Nucleus accumbens (tissue), 56 donors: ENCODE data around the gene PLCH2.
"Not testable (repeated sequence)": the region's sequence is repeated elsewhere in the genome, so short reads cannot be mapped to it uniquely, and the experiment has no call there.

Experiments used
- DNase-seq, 56 donors: peaks; one replicate each; lab custom pipeline; 2025; lab: John Stamatoyannopoulos, UW

PLCH2 gene

GRCh38 chr1:2539312-2539907 lies 63.3 kb downstream of the PLCH2 start:
- no peak for DNase-seq

- peak in 9 of 56 donors; percentile 9 to 47 (median 27) for DNase-seq
Measured at GRCh38 chr1:2540816-2541492, 64.9 kb downstream of the PLCH2 start.

GRCh38 chr1:2541619-2542245 lies 65.6 kb downstream of the PLCH2 start:
- no peak for DNase-seq

GRCh38 chr1:2542246-2542915 lies 66.3 kb downstream of the PLCH2 start:
- DNase-seq = no peak

DNA sequence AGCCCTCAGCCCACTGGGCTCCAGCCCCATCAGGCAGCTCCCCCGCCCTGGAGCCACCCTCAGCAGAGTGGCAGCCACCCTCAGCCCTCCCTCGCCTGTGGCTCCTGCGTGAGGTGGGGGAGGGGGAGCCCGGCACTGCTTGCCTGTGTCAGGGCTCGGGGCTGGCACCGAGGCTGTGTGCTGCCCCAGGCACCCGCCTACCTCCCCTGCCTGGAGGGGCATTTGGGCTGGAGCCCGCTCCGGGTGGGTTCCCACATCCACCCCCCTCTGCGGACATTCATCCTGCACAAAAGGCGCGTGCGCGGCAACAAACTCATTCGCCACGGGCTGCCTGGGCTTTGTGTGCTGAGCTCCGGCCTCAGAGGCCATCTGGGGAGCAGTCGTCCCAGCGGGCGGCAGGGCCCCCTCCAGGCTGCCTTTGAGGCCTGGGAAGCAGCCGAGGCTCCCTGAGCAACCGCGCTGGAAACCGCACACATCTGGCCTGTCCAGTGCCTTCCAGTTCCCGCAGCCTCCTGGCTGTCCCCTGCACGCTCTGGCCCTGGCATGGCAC lies 67.5 kb downstream of the PLCH2 start:
- peak in 47 of 56 donors; percentile 8 to 84 (median 62) for DNase-seq

- DNase-seq = peak in 24 of 56 donors; percentile 16 to 56 (median 38)
Measured at GRCh38 chr1:2544093-2544874, 68.2 kb downstream of the PLCH2 start.

DNA sequence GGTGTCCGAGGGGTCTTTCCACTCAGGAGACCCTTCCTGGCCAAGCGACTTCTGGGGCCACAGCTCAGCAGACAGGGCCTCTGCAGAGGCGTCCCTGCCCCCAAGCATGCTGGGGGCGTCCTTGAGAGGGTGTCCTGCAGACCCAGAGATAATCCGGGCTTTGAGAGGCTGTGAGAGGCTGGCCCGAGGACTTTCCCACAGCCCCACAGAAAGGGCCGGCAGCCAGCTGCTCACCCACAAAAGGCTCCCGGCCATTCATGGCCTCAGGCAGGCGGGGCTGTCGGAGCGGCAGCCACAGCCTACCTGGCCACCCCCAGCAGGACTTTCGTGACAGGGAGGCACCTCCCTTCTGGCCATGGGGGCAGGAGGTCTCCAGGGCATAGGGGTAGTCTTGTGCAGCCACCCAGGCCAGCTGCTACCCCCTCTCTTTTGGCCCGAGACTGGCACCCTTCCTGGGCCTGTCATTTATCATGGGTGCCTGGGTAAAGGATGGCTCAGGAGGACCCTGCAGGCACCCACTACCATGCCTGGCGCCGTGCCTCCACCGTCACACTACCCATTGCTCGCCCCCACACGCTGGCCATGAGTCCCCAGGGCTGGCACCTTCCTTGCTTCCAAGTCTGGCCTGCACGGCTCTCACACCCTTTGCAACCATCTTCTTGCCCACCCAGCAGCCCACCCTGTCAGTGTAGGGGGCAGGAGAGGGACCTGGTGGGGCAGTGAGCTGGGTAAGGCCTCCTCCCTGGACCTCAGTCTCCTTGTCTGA lies 69.0 kb downstream of the PLCH2 start:
- peak in 22 of 56 donors; percentile 16 to 63 (median 44) for DNase-seq

GRCh38 chr1:2545754-2546514 lies 69.8 kb downstream of the PLCH2 start:
- peak in 52 of 56 donors; percentile 19 to 88 (median 66) for DNase-seq

DNA sequence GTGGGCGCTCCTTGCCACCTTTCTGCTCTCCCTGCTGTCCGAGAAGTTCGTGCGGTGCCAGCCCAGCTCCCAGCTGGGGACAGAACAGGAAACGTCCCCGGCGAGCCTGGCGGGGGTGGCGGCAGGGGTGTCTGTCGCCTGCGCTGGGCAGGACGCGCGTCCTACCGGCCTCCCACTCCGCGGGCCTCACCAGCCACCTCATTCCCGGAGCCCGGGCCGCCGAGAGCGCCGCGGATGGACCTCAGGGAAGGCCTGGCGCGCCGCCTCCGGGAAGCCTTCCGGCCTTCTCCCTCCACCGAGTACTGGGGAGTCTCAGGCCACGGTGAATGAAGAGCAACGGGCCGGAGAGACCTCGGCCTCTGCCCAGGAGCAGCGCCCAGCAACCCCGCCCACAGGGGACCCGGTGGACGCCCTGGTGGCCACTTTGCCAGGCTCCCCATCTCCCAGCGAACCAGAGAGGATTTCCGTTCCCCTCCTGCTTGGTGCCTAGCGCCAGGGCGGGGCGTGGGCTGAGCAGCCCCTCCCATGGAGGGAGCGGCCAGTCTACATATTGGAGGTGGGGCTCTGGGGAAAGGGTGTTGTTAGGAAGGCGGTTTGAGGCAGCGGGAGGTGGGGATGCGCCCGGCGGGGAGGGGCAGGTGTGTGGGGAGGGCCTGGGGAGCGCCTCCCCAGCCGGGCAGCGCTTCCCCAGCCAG lies 70.6 kb downstream of the PLCH2 start:
- peak in 36 of 56 donors; percentile 16 to 72 (median 36) for DNase-seq

DNA sequence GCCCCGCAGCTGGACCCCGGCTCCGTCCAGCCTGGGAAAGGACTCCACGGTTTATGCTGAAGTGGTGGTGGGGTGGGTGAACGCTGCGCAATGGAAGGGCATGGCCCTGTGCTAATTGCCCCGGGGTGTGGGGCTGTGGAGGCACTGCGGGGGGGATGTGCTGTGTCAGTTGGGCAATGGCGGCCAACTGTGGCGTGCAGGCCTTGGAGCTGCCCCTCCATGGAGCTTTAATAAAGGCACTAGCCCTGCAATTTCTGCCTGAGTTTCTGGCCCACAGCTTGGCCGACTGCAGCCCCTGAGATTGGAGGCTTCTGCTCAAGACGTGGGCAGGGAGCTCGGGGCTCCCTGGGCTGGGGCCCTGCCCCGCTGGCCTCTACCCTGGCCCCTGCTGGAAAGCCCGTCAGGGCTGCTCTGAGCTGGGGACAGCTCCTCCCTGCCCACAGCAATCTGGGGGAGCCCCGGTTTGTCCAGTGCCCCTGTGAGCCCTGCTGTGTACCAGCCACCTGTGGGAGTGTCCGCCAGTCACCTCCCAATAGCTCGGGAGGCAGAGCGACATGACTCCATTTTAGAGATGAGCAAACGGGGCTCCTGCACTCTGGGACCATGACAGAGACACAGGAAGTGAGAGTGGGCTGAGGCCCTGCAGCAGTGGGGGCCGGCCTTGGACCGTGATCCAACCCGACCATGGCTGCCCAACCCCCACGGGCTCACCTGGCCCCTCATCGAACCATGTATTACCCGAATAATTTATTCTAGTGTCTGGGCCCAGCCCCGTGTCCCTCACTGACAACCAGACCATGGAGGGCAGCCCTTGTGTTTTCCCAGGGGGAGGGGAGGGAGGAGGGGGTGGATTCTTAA lies 71.3 kb downstream of the PLCH2 start:
- peak in 3 of 56 donors; percentile 24 to 64 (median 52) for DNase-seq

- peak in 51 of 56 donors; percentile 25 to 82 (median 66) for DNase-seq
Measured at GRCh38 chr1:2548068-2548589, 72.0 kb downstream of the PLCH2 start.

DNA sequence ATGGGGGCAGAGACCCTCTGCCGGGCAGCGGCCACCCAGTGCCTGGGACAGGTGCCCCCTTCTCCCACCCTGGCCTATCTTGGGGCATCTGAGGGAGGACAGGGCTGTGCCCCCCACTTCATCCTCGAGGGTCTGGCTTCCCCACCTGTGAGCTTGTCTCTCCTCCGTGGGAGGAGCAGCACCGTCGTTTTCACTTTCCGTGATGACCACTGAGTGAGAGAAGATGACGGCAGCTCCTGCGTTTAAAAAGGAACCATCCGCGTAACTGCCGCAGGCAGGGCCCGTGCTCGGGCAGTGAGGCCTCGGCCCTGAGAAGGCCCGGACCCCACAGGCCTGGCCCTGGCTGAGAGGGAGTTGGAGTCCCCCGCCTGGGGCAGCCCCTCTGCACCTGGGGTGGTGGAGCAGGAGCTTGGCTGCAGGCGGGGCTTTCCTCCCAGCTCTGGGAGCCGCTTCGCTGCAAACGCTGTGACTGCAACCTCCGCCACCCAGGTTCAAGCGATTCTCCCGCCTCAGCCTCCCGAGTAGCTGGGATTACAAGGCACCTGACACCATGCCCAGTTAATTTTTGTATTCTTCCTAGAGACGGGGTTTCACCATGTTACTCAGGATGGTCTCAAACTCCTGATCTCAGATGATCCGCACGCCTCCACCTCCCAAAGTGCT lies 73.4 kb downstream of the PLCH2 start:
- DNase-seq = not testable (repeated sequence)

GRCh38 chr1:2550309-2550861 lies 74.3 kb downstream of the PLCH2 start:
- DNase-seq = not testable (repeated sequence)

- not testable (repeated sequence) for DNase-seq
Measured at GRCh38 chr1:2551544-2551943, 75.5 kb downstream of the PLCH2 start.

GRCh38 chr1:2552189-2552588 lies 76.1 kb downstream of the PLCH2 start:
- no peak for DNase-seq

DNA sequence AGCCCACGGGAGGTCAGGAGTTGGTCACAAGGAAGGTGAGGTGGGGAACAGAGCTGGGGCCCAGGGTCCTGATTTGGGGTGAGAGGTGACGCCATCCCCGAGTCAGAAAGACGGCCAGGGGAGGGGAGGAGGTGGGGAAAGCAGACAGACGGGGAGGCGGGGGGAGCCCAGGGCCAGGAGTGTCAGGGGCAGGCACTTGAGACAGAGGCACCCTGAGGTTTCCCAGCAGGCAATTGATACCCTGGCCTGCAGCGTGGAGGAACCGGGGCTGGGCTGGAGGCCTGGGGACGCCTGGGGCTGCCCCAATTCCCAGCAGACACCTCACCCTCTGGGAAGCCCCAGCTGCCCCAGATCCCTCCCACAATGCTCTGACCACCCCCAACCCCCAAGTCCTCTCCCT lies 77.0 kb downstream of the PLCH2 start:
- not testable (repeated sequence) for DNase-seq
